ENCODE measurements around the gene CEP128.
A peak's percentile ranks its signal among the peaks of the same experiment; 100 is the strongest.
"Not testable (repeated sequence)": the region's sequence is repeated elsewhere in the genome, so short reads cannot be mapped to it uniquely, and the experiment has no call there.

The CEP128 gene

DNA sequence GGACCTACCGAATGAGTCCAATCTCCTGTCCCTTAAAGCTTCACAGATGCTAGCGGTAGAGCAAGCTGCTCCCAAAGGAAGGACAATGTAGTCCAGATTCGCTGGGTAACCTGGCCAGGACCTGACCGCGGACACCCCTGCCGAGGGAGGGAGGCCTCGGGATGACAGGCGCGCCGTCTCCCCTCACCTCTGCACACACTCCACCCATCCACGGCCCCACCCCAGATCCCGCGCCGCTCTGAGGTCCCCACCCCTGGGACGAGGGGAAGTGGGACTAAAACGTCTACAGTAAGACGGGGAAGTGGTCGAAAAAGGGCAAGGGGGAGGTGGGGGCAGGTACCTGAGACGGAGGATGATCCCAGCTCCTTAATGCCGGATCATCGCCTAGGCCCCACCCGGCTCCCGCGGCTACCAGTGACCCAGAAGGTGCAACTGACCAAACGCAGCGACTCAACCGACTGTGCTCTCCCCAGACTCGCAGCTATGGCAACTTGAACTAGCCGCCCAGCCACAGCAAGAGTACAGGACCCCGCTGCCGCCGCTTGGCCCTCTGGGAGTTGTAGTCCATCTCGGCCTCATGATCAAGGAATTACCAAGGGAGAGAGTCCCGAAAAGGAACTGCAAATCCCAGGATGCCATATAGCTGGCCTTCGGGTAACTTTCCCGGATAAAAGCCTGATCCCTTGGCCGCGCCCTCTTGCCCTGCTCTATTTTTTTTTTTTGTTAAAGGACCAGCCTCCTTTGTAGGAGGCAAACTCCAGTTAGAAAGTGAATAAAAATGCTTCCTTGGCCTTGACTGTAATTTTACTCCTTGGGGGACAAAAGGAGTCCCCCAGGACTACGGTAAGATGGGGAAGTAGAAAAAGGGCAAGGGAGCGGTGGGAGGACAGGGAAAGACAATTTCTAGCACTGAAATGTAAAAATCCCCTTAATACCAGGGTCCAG, at the start of gene CEP128:
Gene CEP128, minus strand, starts transcription at position 498 of the 945 bp plus-strand sequence.
- FAIRE-seq: peak; percentile 97

DNA sequence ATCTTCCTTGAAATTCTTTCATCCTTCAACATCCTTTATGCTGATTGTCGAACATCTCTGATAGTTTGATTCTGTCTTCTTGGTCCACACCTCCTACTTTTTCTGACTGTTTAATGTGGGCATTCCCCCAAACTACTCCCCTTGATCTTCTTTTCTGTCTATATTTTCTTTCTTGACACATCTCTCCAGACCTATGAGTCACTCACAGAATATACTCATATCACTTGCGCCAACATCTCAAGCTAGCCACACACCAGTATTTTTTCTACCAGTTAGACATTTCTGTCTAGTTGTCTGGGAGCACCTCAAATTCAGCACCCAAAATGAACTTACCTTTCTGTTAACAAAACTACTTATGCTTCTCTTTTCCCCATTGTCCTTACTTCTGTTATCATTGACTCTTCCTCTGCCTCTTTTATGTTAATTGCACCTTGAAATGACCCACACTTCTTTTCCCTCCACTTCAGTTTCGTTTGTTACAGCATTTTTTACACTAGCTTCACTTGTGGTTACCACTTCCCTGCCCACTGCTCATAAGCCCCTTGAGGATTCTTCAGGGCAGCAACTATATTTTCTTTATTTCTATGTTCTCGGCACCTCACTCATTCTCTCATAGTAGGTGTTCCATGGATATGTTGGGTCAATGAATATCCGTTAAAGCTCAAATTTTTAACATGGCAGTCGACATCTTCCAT, 47.3 kb upstream of the CEP128 start:
- FAIRE-seq: no peak

DNA sequence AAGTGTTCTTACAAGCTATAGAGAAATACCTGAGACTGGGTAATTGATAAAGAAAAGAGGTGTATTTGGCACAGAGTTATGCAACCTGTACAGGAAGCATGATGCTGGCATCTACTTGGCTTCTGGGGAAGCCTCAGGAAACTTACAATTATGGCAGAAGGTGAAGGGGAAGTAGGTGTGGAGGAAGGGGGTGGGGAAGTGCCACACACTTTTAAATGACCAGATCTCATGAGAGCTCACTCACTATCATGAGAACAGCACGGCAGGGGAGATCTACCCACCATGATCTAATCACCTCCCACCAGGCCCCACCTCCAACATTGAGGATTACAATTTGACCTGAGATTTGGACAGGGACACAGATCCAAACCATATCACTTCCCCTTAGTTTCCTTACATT, 46.7 kb upstream of the CEP128 start:
- no peak for FAIRE-seq

DNA sequence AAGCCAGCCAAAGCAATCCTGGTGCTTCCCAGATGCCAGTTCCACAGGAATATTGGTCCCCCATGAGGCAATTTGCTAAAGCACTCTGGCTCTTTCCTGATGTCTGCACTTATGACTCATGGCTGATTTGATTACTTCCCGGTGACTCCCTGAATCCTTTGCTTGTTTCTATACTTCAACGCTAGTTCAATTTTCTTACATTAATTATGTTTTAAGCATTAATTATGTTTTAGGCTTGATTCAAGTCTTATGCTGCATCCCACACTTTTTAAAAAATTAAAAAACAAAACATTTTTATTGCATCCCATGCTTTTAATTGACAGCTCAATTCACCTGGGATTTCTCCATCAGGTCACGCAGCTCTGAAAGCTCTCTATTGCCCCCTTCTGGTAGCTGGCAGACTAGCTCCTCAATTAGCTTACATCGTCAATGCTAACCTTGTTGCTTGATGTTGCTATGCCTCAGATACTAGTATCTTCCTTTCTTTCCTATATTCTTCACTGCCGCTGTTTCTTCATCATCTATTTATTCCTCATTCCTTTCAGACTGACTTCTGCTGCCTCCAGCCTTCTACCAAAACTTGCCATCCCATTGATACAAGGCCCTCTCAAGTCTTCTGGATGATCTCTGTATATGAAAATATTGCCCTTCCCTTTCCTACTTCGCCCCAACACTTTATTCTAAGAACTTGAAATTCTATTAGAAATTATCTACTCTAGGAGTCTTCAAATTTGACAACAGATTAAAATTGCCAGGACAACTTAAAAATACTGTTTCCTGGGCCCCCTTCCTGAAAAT, 45.9 kb upstream of the CEP128 start:
- peak; percentile 98 for FAIRE-seq

DNA sequence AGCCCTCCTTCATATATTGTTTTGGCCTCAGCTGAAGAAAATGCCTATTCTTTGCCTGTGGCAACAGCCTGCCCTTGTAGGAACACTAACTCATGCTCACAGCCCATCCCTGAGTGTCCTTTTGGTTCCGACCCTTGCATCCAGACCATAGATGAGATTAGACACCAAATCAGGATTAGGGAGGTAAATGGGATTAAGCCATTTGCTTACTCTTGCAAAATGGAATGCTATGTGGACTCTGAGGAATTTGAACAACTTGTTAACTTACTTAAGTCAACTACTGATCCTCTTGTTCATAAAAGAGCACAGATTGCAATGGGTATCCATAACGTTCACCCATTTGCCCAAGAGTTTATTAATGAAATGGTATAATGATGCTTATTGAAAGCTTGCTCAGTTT, 41.2 kb upstream of the CEP128 start:
- no peak for FAIRE-seq

DNA sequence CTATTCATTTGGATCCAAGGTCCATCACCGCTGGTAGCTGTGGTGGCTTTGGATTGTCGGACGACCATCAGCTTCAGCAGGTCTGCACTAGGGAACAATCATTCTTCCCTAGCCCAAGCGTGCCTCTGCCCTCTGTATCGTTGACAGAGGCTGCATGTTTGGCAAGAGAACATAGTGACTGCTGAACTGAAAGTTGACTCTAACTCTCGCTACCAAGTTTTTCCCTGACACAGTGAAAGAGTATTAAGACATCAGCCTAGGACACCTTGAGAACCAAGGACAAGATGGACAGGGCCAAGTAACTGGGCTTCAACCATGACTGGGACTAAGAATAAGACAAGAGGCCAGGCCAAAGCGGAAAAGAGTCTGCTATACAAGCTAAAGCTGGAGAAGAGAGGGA, 40.1 kb upstream of the CEP128 start:
- FAIRE-seq: no peak

DNA sequence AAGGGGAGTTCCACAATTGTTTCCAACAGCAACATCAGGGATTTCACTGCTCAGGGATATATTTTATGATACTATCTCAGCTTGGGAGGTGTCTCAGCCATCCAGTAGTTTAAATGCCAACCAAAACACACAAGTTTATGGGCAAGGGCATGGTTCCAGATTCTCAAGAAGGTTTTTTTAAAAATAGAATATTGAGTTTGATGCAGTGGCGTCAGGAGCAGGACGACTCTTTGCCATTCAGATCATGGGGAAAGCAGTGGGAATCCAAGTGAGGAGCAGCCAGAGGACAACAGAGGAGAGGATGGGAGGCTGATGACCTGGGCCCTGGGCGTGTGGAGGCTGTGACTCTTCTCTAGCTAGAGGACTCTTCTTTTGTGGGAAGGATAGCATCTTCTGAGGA, 39.6 kb upstream of the CEP128 start:
- FAIRE-seq: no peak

DNA sequence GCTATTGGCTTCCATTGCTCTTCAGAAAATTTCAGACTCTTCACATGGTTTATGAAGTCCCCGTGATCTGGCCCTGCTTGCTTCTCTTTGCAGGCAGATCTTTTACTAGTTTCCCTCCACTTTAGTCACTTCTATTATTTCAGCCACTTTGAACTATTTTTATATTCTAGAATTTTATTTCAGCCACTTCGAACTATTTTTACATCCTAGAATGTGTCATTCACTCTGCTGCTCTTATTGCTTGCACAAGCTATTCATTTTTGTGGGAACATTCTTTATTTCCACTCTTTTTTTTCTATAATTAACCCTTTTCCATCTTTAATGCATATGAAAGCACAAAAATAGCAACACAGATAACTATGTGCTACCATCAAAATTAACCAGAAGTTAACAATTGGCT, 38.4 kb upstream of the CEP128 start:
- no peak for FAIRE-seq

DNA sequence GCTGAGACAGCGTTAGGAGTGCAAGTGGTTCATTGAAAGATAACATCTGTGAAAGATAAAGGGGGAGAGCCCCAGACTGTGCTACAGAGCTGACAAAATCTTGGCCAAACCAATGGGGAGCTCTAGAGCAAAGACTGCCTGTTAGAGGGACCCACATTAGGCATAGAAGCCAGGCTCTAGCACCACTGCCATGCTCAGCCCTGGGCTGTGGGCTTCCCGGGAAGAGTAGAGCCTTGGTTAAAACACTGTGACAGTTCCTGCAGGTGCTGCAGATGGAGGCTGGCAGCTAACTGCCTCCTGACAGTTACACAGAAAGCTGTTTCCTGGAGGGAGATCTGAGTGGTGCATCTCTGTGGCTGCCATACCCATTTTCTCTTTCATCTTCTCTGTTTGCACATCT, 36.9 kb upstream of the CEP128 start:
- FAIRE-seq: no peak

DNA sequence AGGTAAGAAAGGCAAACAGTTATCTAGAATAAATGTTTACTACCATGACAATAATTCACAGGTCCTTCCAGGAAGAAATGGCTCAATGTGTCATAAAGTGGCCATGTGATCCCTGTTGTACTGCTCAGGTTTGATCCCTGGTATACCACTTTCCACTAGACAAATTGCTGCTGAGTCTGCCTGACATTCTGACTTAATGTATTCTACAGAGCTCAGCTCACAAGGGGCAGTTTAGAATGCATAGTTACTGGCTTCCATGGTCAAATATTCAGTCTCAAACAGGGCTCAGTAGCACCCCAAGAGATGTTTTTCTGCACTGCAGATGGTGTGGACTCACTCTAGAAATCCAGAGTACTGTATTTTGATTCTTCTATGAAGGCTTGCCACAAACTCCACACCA, 35.7 kb upstream of the CEP128 start:
- no peak for FAIRE-seq

DNA sequence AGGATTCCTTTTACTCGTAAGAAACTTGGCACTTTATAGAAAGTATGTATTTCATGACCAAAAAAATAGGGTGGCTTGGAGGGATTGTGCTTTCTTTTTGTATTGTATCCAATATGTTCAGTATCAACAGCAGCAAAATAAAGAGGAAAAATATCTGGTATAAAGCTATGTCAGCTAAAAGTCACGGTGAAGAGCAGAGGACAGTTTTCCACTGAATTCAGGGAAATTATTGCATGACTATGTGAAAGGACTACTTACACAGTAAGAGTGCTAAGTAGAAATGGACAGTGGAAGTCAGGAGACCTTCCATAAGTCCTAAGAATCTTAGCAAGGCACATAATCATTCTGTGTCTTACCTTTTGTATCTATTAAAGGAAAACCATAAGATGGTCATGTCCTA, 33.1 kb upstream of the CEP128 start:
- FAIRE-seq: no peak

DNA sequence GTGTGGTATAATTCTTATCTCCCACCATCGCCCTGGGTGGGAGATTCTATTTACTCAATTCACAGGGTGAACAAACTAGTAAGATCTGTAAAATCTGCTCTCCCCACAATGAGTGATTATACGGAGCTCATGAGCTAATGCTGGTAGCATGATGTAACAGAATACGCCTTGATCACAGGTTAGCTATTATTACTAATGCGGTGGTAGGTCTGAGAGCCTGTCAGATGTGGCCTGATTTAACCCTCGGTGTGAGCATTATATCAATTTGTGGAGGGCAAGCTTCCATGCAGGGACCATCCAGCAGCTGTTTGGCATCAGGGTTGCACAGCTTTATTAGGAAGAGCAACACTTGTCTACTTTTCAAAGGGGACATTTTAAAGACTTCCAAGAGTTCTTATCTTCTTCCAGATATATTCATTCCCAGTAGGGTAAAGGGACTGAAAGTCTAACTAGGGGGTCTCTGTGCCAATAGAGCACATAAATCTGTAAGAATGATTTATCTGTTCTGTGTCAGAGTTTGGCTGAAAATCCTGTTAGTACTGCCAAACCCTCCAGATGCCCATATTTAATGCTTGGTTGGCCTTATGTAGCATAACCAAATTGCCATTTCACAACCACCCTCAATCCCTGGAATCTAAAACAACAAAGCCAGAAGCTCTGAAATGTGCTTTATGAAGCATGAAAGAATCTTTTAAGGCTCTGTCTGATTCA, 32.5 kb upstream of the CEP128 start:
- no peak for FAIRE-seq

DNA sequence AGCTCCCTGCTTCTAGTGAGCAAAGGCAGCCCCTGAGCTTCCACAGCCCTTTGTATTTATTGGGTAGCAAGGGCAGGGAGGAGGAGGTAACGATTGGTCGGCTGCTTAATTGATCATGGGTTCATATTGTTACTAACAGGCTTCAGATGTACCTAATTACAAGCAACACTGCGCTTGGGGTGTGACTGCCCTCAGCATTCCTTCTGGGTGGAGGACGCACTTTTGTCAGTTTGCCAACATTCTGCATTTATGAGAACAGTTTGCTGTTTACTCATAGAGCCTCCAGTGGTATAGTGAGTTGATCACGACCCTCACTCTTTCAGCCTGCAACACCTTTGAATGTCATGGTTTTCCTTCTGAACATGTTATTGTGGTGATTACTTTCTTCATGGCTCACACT, 23.5 kb upstream of the CEP128 start:
- FAIRE-seq: no peak

DNA sequence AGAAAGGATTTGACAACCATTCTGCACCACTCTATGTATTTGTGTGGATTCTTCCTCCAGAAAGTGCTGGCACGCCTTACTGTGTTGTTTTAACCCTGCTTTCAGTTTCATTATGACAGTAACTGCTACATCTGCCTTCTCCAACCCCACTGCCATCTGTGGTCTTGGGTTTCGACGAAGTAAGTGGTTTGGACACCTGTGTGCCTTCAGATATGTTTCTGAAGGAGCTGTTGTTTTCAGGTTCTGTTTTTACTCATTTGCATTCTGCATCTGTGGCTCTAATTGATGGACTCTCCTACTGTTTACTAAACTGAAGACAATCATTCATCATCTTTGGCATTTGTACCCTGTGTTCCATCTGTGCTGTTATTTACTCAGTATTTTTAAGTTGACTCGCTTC, 18.0 kb upstream of the CEP128 start:
- no peak for FAIRE-seq

DNA sequence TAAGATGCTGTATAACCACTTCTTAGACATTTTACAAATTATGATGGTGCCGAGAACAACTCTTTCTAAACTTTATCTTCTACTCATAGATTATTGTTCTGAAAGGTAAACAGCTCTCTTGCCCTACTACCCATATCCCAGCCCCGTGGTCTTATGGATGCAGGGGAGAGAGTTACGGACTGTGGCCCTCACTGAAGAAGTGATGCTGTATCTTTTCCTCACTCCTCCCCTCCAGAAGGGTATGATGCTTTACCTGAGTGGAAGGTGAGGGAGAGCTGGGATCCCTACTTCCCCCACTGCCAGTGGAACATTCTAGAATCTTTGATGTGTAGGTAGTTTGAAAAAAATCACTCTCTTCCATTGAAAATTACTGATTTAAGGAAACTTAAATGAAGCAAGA, 17.4 kb upstream of the CEP128 start:
- FAIRE-seq: no peak

DNA sequence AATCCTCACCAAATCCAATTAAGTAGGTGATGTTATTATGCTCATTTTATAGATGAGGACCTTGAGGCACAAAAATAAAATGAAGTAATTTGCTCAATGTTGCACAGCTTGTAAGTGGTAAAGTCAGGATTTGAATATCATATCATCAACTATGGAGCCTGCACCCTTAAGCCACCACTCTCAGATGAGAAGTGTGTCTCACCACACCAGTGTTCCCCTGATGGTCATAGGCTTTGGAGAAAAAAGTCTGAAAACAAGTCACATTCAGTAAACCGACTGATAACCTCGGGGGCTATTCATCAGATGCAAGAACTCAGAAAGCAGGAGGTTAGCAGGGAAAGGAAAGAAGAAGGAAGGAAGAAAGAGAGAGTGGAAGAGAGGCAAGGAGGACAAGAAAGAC, 16.7 kb upstream of the CEP128 start:
- no peak for FAIRE-seq

DNA sequence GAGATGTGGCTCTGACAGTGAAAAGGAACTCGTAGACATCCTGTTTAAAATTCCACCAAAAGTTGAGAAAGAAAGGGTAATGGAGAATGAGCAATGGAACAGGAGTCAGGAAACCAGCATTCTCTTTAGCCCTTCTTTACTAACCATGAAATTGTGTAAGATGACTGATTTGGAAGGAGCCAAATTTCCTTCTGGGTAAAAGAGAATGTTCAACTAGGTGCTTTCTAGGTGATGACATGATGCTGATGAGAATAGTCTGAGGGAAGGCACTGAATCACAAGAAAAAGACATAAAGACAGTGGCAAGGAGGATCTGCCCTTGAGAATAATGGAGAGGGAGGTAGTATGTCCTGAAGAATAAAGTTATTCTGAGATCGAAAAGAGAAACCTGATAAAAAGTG, 16.1 kb upstream of the CEP128 start:
- no peak for FAIRE-seq

DNA sequence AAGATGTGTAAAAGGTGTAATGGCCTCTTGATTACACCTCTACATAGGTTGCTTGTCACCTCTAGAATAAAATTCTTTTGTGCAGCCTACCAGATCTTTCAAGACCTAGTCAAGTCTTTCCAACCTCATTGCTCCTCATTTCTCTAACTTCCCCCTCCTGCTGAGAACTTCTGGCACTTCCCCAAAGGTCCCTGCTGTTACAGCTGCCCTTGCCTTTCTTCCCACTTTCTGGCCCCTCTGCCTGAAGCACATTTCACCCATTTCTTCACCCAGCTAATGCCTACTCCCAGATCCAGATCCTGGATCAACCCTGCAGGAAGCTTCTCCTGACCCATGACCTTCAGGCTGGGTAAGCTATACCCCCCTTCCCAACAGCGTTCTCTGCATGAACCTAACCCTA, 15.4 kb upstream of the CEP128 start:
- no peak for FAIRE-seq

DNA sequence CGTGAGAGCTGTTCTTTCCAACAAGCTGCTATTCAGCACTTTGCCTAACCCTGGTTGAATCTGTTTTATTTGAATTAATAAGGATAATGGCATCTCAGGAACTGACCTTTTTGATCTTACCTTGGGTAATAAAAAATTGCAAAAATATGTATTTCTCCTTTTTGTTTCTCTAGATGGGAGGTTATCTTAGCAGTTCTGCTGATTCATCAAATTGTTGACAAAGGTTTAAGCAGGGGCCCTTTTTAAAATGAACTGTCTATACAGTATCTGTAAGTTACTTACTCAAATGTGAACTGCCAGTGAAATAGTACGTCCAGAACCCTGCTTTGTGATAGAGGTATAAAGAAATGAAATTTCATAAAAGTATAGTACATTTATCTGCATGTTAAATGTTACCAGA, 14.6 kb upstream of the CEP128 start:
- FAIRE-seq: no peak

DNA sequence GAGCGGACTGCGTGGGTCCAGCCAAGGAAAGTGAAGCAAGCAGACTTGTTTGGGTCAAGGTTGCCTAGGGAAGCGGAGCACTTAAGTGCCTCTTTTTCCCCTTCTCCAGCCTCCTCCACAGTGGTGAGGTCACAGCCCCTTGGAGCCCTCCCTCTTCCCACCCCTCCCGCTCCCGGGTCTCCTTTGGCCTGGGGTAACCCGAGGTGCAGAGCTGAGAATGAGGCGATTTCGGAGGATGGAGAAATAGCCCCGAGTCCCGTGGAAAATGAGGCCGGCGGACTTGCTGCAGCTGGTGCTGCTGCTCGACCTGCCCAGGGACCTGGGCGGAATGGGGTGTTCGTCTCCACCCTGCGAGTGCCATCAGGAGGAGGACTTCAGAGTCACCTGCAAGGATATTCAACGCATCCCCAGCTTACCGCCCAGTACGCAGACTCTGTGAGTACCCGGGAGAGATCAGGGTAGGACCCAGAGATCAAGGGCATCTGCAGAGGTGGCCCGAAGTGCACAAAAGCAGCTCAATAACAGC, 13.9 kb upstream of the CEP128 start, which contains the start of gene TSHR:
Gene TSHR, plus strand, starts transcription at position 206 of the 526 bp plus-strand sequence. Its CDS starts 60 bp downstream, at position 266.
- FAIRE-seq: no peak

DNA sequence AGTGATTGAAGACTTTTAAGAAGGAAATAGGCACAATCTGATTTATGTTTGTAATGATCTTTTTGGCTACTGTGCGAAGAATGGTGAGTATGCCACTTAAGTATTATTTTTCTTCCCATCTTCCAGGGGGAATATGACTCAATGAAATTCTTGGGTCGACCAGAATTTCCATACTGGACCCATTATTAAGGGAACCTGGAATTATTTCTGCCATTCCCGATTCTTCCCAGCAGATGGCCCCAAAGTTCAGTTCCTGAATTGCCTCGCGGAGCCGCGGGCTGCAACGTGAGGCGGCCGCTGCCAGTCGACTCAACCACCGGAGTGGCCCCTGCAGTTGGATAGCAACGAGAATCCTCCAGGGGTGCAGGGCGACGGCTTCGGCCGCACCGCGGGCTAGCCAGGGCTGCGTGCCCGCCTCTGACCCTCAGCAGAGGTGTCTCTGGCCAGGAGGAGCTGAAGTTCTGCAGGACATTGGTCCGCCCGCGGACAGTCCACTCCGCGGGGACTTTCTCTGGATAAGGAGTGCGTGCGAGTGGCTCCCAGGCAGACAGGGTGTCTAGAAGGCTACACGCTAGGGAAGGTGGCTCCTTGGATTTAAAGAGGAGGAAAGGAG, 13.3 kb upstream of the CEP128 start:
- FAIRE-seq: peak; percentile 51

DNA sequence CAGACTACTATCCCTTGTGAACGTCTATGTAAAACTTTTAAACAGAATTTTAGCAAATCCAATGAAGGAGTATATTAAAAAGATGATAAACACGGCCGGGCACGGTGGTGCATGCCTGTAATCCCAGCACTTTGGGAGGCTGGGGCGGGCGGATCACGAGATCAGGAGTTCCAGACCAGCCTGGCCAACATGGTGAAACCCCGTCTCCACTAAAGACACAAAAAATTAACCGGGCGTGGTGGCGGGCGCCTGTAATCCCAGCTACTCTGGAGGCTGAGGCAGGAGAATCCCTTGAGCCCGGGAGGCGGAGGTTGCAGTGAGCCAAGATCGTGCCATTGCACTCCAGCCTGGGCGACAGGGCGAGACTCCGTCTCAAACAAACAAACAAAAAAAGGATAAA, 11.7 kb upstream of the CEP128 start:
- not testable (repeated sequence) for FAIRE-seq
